ENCODE data around the gene AUTS2.

The AUTS2 gene

DNA sequence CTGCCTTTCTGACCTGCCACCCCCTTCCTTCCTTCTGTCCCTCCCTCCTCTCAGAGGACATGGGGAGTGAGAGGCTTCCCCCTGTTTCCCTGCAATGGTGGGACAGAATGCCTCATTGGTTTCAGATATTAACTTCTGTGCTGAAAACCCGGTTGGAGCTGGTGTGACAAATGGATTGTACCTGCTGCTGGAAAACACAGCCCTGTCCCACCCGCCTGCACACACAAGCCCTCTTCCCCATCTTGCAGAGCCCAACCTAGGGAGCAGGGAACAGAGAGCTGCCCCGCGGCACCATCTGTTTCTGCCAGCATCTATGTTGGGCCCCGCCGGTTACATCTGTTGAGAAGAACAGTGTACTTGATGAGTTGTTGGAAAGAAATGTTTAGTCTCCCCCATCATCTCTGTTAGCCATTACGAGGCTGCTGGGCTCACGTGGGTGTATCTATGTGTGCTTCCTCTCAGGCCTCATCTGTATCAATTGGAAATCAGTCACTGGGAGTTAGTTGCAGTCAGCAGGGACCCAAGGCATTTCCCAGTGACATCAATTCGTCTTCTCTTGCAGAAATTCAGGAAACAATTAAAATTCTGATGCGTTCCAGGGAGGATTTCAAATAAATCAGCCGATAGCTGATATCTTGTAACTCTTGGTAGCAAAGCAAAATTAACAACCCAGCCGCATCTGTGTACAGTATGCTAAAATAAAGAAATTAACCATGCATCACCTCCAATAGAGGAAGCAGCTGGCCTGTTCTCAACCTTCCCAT lies 808.1 kb downstream of the AUTS2 start:
- no peak overlapping the region for H3K4me3 ChIP-seq (ENCODE audit: low read depth, low read length)
- TF ChIP-seq, protein P1, sequence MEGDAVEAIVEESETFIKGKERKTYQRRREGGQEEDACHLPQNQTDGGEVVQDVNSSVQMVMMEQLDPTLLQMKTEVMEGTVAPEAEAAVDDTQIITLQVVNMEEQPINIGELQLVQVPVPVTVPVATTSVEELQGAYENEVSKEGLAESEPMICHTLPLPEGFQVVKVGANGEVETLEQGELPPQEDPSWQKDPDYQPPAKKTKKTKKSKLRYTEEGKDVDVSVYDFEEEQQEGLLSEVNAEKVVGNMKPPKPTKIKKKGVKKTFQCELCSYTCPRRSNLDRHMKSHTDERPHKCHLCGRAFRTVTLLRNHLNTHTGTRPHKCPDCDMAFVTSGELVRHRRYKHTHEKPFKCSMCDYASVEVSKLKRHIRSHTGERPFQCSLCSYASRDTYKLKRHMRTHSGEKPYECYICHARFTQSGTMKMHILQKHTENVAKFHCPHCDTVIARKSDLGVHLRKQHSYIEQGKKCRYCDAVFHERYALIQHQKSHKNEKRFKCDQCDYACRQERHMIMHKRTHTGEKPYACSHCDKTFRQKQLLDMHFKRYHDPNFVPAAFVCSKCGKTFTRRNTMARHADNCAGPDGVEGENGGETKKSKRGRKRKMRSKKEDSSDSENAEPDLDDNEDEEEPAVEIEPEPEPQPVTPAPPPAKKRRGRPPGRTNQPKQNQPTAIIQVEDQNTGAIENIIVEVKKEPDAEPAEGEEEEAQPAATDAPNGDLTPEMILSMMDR (IDR thresholded peaks at IDR 0.05; ENCODE audit: low read depth, low read length, missing control alignments) = no peak
- no peak for DNase-seq (ENCODE audit: low read depth)

DNA sequence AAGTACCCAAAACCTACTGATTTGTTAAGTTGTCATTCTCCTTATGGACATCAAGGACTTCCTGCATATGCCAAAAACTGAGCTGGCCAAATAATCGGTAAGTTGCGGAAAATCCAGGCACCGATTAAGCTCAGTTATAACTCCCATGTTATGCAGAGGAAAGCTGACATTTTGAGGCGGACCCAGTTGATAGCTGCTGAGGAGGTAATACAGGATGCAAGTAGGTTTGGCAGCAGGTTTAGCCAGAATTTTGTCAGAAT lies 808.6 kb downstream of the AUTS2 start:
- TF ChIP-seq, protein P1 (IDR thresholded peaks at IDR 0.05; ENCODE audit: low read depth, low read length, missing control alignments) = no peak
- DNase-seq (ENCODE audit: low read depth) = no peak
- no peak overlapping the region for H3K4me3 ChIP-seq (ENCODE audit: low read depth, low read length)

DNA sequence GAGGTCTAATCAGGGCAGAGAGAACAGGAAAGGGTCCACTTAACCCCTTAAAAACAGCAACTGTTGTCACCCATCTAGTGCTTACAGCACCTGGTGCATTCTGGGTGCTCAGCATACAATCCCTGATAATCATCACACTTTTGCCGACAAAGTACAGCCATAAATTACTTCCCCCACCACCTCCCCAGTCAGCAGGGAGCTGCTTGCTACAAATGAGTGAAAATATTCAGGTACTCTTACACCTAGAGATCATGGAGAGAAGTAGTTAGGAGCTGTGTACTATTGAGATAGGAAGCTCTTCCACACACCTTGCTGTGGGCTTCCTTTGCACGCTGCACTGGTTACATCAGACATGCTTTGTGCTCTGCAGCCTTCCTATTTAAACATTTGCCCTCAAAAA lies 810.2 kb downstream of the AUTS2 start:
- no peak overlapping the region for H3K4me3 ChIP-seq (ENCODE audit: low read depth, low read length)
- TF ChIP-seq, protein P1 (IDR thresholded peaks at IDR 0.05; ENCODE audit: low read depth, low read length, missing control alignments) = no peak

GRCh38 chr7:70408891-70409290 lies 810.6 kb downstream of the AUTS2 start:
- DNase-seq (ENCODE audit: low read depth) = no peak
- TF ChIP-seq, protein P1 (IDR thresholded peaks at IDR 0.05; ENCODE audit: low read depth, low read length, missing control alignments) = no peak
- no peak overlapping the region for H3K4me3 ChIP-seq (ENCODE audit: low read depth, low read length)

More for the DNA sequence above, 810.2 kb downstream of the AUTS2 start:
- DNase-seq (ENCODE audit: low read depth) = no peak

DNA sequence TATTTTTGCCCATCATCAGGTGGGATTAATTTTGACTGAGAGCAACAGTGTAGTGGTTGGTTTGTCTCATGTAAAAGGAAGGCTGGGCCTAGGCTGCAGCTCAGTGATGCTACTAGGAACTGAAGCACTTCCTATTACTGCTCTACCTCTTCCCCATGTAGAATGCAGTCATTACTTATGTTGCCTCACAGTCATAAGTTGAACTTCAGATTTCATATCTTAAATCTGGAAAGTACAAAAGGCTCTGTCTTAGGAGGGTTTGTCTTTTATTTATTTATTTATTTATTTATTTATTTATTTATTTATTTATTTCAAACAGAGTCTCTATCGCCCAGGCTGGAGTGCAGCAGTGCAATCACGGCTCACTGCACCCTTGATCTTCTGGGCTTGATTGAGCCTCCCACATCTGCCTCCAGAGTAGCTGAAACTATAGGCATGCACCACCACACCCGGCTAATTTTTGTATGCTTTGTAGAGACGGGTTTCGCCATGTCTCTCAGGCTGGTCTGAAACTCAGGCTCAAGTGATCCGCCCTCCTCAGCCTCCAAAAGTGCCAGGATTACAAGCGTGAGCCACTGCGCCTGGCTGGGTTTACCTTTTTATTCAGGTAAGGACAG lies 812.0 kb downstream of the AUTS2 start:
- TF ChIP-seq, protein P1 (IDR thresholded peaks at IDR 0.05; ENCODE audit: low read depth, low read length, missing control alignments) = no peak
- no peak overlapping the region for H3K4me3 ChIP-seq (ENCODE audit: low read depth, low read length)
- DNase-seq (ENCODE audit: low read depth) = no peak

DNA sequence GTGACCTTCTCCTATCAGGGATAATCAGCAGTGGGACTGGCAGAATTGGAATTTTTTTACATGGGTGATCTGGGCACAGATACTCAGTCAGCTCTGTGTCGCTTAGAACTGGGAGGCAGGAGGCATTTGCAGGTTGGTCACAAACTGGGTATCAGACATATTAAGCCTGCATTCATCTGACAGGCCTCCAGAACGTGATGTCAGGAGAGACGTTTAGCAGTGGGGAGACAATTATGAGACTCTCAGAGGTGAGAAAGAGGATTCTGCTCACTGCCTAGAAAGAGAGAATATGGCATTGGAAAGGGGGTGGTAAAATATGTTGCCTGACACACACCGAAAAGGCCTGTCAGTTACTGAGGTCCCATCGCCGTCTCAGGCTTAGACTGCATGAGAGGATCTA lies 816.1 kb downstream of the AUTS2 start:
- TF ChIP-seq, protein P1 (IDR thresholded peaks at IDR 0.05; ENCODE audit: low read depth, low read length, missing control alignments) = no peak
- DNase-seq (ENCODE audit: low read depth) = no peak
- H3K4me3 ChIP-seq (ENCODE audit: low read depth, low read length) = no peak overlapping the region

All from GM12864 (cell line).